Measurements from ENCODE around the gene BTBD7. TPM values are rescaled to one million over a fixed set of nuclear protein-coding genes. Genes with fewer than 3 reads are reported as not detected.

BTBD7 gene
- total RNA-seq, 1 donor from 2014 or later, result 45.9 TPM

DNA sequence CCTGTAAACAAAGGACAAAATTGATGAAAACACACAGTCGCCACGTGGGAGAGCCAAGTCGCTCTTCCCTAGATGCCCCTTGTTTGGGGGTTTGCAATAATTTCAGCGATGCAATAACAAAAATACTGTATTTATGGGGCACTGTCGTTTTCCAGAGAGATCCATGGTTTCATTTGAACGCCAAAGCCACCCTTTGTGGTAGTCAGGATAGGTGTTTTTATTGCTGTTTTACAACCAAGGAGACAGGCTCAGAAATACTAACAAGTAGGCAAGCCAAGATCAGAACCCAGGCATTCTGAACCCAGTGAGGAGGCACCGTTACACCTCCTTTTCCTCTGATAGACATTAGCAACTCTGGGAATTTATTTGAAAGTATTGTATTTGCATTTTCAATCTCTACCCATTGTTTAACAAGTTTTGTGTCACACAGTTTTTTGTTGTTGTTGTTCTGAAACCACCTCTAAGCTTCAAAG, 831 bp upstream of the BTBD7 start:
- DNase-seq (ENCODE audit: extremely low spot score, unreplicated experiment), result no peak
- Mint-ChIP-seq H3K27ac (ENCODE audit: unreplicated experiment) (peak overlapping the region; percentile 93), H3K36me3 (ENCODE audit: unreplicated experiment) (no peaks in the 10 kb centered on the region), H3K9me3 (ENCODE audit: unreplicated experiment) (no peaks in the 10 kb centered on the region), H3K27me3 (ENCODE audit: unreplicated experiment) (no peaks in the 10 kb centered on the region), H3K4me3 (ENCODE audit: unreplicated experiment) (peak overlapping the region; percentile 85), H3K4me1 (ENCODE audit: unreplicated experiment) (peaks cover 34% of the 10 kb centered on the region)
- TF ChIP-seq, protein P1, sequence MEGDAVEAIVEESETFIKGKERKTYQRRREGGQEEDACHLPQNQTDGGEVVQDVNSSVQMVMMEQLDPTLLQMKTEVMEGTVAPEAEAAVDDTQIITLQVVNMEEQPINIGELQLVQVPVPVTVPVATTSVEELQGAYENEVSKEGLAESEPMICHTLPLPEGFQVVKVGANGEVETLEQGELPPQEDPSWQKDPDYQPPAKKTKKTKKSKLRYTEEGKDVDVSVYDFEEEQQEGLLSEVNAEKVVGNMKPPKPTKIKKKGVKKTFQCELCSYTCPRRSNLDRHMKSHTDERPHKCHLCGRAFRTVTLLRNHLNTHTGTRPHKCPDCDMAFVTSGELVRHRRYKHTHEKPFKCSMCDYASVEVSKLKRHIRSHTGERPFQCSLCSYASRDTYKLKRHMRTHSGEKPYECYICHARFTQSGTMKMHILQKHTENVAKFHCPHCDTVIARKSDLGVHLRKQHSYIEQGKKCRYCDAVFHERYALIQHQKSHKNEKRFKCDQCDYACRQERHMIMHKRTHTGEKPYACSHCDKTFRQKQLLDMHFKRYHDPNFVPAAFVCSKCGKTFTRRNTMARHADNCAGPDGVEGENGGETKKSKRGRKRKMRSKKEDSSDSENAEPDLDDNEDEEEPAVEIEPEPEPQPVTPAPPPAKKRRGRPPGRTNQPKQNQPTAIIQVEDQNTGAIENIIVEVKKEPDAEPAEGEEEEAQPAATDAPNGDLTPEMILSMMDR (IDR thresholded peaks at IDR 0.05), result no peak

DNA sequence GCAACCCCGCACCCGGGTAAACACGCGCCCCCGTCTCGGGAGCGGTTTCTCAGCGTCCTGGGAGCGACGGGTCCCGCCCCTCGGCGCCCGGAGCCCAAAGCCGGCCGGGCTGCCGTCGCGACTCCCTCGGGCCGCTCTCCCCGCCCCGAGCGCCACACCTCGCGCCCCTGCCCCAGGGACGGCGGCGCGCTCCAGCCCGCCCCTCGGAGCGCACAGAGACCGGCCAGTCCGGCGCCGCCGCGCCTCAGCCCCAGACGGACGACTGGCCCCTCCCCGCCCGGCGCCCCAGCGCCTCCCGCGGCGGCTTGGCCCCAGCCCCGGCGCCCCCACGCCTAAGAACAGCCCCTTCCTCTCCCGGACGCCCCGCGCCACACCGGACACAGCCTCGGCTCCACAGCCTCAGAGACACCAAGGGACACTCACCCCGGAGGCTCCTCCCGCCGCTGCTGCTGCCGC, 411 bp downstream of the BTBD7 start:
- peak overlapping the region; percentile 91 for H3K27ac Mint-ChIP-seq (ENCODE audit: unreplicated experiment)

DNA sequence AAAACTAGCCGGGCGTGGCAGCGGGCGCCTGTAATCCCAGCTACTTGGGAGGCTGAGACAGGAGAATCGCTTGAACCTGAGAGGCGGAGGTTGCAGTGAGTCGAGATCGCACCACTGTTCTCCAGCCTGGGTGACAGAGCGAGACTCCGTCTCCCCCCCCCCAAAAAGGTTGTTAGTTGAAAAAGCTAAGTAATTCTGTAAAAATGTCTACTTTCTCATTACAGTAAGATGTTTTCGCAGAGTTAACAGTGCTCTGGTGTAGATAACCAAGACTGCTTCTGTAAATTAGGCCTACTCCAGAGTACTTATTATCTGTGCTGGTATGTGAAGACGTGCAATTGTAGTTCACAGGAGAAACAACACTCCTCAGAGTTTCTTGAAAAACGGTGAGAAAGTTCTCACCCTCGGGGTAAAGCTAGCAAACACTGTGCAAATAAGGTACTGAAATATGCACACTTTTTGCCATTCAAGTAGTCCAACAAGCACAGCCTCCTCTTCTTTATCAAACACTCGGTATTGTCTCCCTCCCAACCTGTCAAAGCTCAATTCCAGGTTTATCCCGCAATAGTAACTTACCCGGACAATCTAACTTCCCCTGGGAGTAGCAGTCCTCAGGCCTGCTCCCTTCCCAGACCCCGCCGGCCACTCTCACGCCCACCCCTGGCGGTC, 974 bp downstream of the BTBD7 start:
- Mint-ChIP-seq H3K4me3 (ENCODE audit: unreplicated experiment) (peak overlapping the region; percentile 93), H3K9me3 (ENCODE audit: unreplicated experiment) (no peaks in the 10 kb centered on the region), H3K4me1 (ENCODE audit: unreplicated experiment) (peaks cover 35% of the 10 kb centered on the region), H3K27me3 (ENCODE audit: unreplicated experiment) (no peaks in the 10 kb centered on the region), H3K36me3 (ENCODE audit: unreplicated experiment) (no peaks in the 10 kb centered on the region), H3K27ac (ENCODE audit: unreplicated experiment) (peak overlapping the region; percentile 91)
- TF ChIP-seq, protein P1 (IDR thresholded peaks at IDR 0.05), result no peak
- DNase-seq (ENCODE audit: extremely low spot score, unreplicated experiment), result no peak

More for the DNA sequence above, 411 bp downstream of the BTBD7 start:
- H3K36me3 Mint-ChIP-seq (ENCODE audit: unreplicated experiment), result no peaks in the 10 kb centered on the region
- peaks cover 35% of the 10 kb centered on the region for H3K4me1 Mint-ChIP-seq (ENCODE audit: unreplicated experiment)
- no peaks in the 10 kb centered on the region for H3K9me3 Mint-ChIP-seq (ENCODE audit: unreplicated experiment)
- no peaks in the 10 kb centered on the region for H3K27me3 Mint-ChIP-seq (ENCODE audit: unreplicated experiment)
- peak; percentile 85 for DNase-seq (ENCODE audit: extremely low spot score, unreplicated experiment)
- TF ChIP-seq, protein P1 (IDR thresholded peaks at IDR 0.05), result no peak
- peak overlapping the region; percentile 93 for H3K4me3 Mint-ChIP-seq (ENCODE audit: unreplicated experiment)

DNA sequence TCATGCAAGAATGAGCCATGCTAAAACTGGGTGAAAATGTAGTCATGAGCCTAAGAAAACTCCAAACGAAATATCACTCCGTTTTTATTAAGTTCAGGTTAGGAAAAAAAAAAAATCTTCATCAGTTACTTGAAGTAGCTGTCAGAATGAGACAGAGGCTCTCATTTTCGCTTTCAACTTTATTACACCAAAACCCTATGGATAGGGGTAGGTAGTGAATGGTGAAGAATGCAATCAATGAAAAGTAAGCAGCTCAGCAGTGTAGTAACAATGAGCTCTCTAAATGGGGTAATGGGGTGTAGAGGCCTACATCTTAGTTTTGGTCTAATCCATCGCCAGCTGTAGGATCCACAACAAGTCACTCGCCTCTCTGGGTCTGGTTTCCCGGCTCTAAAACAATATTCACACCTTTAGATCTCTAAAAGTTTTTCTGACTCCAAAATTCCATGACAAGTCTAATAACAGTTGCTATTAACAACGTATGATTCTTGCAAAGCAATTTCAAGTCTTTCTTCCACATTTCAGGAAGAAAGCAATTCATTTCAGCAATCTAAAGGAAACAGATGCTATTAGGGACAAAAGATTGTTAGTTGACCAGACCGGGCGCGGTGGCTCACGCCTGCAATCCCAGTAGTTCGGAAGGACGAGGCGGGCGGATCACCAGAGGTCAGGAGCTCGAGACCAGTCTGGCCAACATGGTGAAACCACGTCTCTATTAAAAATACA, 1.7 kb downstream of the BTBD7 start:
- peak overlapping the region; percentile 91 for H3K27ac Mint-ChIP-seq (ENCODE audit: unreplicated experiment)

More for the DNA sequence above, 1.7 kb downstream of the BTBD7 start:
- DNase-seq (ENCODE audit: extremely low spot score, unreplicated experiment), result no peak
- H3K4me1 Mint-ChIP-seq (ENCODE audit: unreplicated experiment), result peaks cover 35% of the 10 kb centered on the region
- H3K27me3 Mint-ChIP-seq (ENCODE audit: unreplicated experiment), result no peaks in the 10 kb centered on the region
- no peaks in the 10 kb centered on the region for H3K36me3 Mint-ChIP-seq (ENCODE audit: unreplicated experiment)
- TF ChIP-seq, protein P1 (IDR thresholded peaks at IDR 0.05), result no peak
- H3K9me3 Mint-ChIP-seq (ENCODE audit: unreplicated experiment), result no peaks in the 10 kb centered on the region
- H3K4me3 Mint-ChIP-seq (ENCODE audit: unreplicated experiment), result peak overlapping the region; percentile 93

Measured in osteocyte (in vitro differentiated cells).